Stimulated activated CD4-positive, alpha-beta T cell treated with anti-CD3 and anti-CD28 coated beads, Interleukin-15, amount 100 ng/mL, for 48 hours (primary cell): ENCODE results near the gene MAMLD1.

Experiments
- DNase-seq, 2 donors: peaks; one replicate each; pipeline ENCODE4 v3.0.0-alpha.2; 2020; ENCODE audit warnings: low read depth in 2 of 2

Gene MAMLD1

DNA sequence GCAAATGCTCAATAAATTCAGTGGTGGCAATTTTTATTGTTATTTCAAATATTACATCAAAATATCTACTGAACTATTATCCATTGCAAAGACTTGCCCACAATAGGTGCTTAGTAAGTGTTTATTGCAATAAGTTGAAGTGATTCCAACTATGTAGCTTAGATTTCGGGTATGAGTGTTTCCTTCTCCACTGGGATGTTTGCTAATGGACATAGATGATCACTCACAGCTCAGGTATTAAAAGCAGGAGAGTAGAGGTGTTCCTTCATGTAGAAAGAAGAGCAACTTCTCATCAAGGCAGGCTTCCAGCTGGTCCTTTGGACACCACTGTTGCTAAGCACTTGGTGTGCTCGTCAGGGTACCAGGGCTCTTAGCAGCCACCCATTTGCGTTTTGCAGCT, 139.0 kb downstream of the MAMLD1 start:
- DNase-seq, result no peak

- no peak for DNase-seq
Measured at GRCh38 chrX:150502979-150503897, 140.1 kb downstream of the MAMLD1 start.

- DNase-seq, result no peak
Measured at GRCh38 chrX:150503898-150504219, 140.7 kb downstream of the MAMLD1 start.

GRCh38 chrX:150504397-150505182, 141.5 kb downstream of the MAMLD1 start:
- DNase-seq, result no peak

GRCh38 chrX:150506020-150506419, 142.9 kb downstream of the MAMLD1 start:
- no peak for DNase-seq

GRCh38 chrX:150506486-150506885, 143.4 kb downstream of the MAMLD1 start:
- DNase-seq, result no peak

DNA sequence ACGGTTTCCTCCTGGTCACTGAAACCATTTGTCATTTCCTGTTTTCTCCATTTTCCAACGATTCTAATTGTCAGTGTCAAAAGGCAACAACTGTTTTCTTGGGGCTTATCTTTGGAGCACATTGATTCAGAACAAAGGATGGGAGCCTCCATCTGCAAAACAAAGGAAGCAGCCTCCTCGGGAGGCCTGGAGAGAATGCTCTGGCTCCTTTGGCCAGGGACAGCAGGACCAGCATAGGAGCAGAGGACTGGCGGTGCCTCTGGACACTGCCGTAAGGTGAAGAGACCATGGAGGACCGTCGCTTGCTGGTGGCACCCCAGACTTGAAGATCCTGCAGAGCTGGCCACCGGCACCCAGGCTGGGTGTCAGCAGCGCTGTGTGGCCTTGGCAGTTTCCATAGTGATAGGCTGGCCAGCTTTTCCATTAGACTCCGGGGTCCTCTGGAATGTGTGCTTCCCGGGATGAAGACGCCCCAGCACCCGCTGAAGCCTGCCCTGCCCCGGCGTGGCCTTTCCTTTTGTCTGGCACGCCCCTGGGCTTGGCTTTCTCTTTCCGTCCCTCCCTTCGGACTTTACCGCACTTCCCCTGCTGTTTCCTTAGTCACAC, 144.2 kb downstream of the MAMLD1 start:
- DNase-seq, result no peak

DNA sequence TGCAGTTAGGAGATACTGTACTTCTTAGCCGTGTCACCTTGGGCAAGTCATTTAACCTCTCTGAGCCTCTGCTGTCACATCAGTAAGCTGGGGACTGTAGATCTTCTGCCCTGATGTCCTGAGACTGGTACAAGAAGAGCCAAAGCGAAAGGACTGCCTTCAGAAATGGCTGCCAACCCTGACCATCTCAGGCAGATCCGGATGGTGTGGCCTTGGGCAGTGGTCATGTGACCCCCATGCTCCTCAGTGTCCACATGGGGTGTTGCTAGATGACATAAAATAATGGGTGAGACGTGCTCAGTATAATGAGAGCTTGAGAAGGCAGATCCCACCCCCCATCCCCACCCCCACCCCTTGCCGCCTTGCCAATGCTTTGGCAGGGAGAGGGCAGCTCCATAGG, 144.9 kb downstream of the MAMLD1 start:
- DNase-seq, result no peak

DNA sequence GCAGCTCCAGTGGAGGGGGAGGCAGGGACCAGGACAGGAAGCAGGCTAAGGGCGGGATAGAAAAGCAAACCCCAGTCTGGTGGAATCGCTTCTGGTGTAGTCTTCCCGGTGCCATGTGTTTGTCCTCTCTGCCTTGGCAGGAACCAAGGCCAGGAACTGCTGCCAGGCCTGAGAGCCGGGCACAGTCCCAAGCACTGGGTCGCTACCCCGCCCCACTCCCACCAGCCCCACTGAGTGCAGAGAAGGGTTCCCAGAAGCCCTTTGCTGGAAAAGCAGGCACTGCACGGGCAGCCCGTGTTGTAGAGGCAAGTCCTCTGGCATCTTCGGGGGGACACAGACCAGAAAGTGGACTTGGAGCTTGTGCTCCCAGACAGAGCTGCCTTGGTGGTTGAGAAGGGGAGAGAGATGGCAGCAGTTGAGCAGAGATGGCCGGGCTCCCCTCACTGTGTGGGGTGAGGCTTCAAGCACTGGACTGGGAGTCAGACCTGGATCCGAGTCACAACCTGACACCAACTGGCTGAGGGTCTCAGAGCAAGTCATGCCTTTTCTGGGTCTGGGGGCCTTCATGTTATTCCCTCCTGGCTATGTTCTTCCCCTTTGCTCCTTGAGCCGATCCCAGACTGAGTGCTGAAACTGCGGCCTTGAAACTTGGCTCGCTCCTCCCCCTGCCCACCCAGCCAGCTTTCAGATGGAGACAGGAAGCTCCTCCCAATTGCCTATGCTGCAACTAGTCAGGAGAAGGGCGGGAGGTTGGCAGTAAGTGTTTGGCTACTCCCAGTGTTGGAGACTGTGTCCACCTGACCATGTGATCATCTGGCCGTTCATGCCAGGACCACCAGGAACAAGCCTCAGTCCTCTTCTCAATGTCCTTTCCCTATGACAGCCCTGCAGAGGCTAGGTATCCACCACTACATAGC, 145.6 kb downstream of the MAMLD1 start:
- no peak for DNase-seq

DNA sequence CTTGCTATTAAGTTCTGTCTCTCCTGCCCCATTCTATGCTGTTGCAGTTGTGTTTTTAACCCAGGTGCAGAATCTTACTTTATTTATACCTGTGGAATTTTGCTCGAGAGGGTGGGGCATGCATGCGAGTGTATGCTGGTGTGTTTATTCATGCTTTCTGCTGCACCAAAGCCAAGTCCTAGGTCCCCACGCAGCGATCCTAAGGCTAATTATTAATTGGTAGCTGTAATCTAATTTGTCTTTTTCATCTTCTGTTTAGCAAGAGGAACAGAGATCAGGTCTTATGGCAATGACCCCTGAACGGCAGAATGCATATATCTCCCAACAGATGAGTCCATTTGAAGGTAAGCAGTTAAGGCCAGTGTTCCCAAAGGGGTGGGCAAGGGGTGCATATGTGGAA, 146.6 kb downstream of the MAMLD1 start:
- DNase-seq, result no peak

- DNase-seq, result no peak
Measured at GRCh38 chrX:150512461-150512901, 149.4 kb downstream of the MAMLD1 start.

GRCh38 chrX:150513544-150513943, 150.4 kb downstream of the MAMLD1 start:
- no peak for DNase-seq

DNA sequence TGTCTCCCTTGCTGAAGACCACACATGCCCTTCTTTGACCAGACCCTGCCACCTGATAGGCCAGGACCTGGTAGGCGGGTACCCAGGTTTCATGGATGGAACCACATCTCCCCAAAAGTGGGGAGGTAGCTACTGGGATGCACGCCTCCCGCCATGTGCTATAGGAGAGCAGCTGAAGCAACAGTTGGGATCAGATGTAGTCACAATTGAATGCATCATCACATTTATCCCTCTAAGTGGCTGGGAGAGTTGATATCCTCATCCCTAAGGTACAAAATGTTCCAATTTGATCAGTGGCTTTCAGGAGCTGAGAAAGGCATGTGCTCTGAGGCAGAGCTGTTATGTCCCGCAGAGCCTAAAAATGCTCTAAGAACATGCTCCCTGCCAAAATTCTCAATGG, 151.3 kb downstream of the MAMLD1 start:
- no peak for DNase-seq

- DNase-seq, result no peak
Measured at GRCh38 chrX:150515801-150516200, 152.7 kb downstream of the MAMLD1 start.

DNA sequence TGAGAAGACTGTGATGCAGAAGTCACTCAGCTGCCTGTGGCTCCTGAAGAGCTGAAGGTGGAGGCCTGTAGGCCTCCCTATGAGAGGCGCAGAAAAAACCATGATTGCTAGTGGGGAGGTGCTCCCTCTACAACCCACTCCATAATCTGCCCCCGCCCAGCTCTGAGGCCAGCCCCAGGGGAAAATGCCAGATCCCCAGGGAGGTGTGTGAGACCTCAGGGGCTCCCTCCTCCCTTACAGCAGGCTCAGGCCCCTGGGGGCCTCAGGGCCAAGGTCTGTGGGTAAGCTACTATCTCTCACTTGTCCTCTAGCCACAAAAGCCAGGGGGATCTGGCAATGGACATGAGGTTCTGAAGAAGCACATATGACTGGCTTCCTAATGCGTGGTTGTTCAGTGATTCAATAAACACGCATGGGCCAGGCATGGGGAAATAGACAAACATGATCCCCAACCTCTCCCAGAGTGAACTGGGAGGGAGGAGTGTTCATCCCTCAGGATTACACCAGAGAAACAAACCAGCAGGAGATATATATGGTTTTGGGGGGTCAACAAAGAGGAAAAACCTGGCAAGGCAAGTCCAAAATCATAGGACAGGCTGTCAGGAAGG, 154.3 kb downstream of the MAMLD1 start:
- no peak for DNase-seq

- DNase-seq, result no peak
Measured at GRCh38 chrX:150522494-150522893, 159.4 kb downstream of the MAMLD1 start.

- no peak for DNase-seq
Measured at GRCh38 chrX:150525061-150525919, 162.2 kb downstream of the MAMLD1 start.

DNA sequence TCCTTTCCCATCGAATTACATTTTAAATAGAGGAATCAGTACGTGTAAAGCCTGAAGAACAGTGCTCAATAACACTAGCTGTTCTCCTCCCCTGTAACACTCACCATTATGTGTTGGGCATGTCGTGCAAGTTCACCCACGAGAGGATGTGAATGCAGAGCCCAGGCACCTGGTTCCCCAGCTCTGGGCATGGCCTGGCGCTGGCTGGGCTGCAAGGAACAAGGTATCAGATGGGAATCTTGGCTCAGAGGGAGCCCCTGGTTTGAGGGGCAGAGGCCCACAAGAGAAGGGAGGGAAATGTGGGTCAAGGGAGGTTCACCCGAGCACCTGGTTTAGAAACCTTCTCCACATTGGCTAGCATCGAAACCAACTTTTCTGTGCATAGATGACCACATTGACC, 163.6 kb downstream of the MAMLD1 start:
- DNase-seq, result no peak

DNA sequence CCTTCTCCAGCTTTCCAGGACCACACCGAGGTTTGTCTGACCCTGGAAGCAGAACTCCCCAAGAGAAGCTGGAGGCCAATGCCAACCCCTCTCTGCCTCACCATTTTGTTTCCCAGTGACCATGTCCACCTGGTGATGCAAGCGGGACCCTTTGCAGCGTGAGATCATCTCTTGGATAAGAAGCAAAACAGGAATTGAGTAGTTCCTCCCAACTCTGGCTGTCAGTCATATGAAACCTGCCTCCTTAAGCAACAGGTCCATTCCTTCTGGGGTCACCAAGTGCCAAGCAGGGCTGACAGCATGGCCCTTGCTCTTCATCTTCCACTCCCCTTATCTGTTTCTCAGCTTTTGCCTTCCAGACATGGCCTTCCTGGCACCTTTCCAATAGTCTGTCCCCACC, 164.0 kb downstream of the MAMLD1 start:
- DNase-seq, result no peak

- no peak for DNase-seq
Measured at GRCh38 chrX:150529587-150529986, 166.5 kb downstream of the MAMLD1 start.
